ENCODE measurements around the gene APOO. TPM values are rescaled to one million over a fixed set of nuclear protein-coding genes. Genes with fewer than 3 reads are reported as not detected.

Gene APOO
- total RNA-seq, 1 experiment from 2014 or later: 37.4 TPM

GRCh38 chrX:23849241-23849640, 58.5 kb downstream of the APOO start:
- H3K36me3 ChIP-seq (ENCODE audit: insufficient read depth, low read length): no peaks in the 10 kb centered on the region
- H3K27me3 ChIP-seq (ENCODE audit: low read length): no peaks in the 10 kb centered on the region
- DNase-seq: no peak

GRCh38 chrX:23845351-23845817, 62.4 kb downstream of the APOO start:
- DNase-seq: no peak
- H3K4me1 ChIP-seq (ENCODE audit: low read length): peaks cover 9% of the 10 kb centered on the region
- no peaks in the 10 kb centered on the region for H3K79me2 ChIP-seq (ENCODE audit: low read length)
- H3K27me3 ChIP-seq (ENCODE audit: low read length): no peaks in the 10 kb centered on the region
- H3K9me2 ChIP-seq (replicated peaks; ENCODE audit: insufficient read depth, low read length): no peaks in the 10 kb centered on the region
- H3K36me3 ChIP-seq (ENCODE audit: insufficient read depth, low read length): no peaks in the 10 kb centered on the region
- H2AFZ ChIP-seq (ENCODE audit: low read length): no peak overlapping the region
- no peak overlapping the region for H3K27ac ChIP-seq (ENCODE audit: low read length)
- H3K4me2 ChIP-seq (ENCODE audit: low read depth, low read length, poor library complexity, severe bottlenecking): no peak overlapping the region
- no peak overlapping the region for H3K9ac ChIP-seq (ENCODE audit: low read length)
- H4K20me1 ChIP-seq (ENCODE audit: insufficient read depth, low read depth, low read length): no peaks in the 10 kb centered on the region
- no peaks in the 10 kb centered on the region for H3K9me3 ChIP-seq (ENCODE audit: low read length)
- no peak overlapping the region for H3K4me3 ChIP-seq (ENCODE audit: low read length)

More at GRCh38 chrX:23849241-23849640, 58.5 kb downstream of the APOO start:
- no peaks in the 10 kb centered on the region for H4K20me1 ChIP-seq (ENCODE audit: insufficient read depth, low read depth, low read length)
- H2AFZ ChIP-seq (ENCODE audit: low read length): no peak overlapping the region
- H3K9me2 ChIP-seq (replicated peaks; ENCODE audit: insufficient read depth, low read length): no peaks in the 10 kb centered on the region
- H3K27ac ChIP-seq (ENCODE audit: low read length): no peak overlapping the region
- H3K4me3 ChIP-seq (ENCODE audit: low read length): no peak overlapping the region
- no peak overlapping the region for H3K9ac ChIP-seq (ENCODE audit: low read length)
- 0 out of 2 replicates have a peak, but pooled peaks cover 2% of the 10 kb centered on the region for H3K4me1 ChIP-seq (ENCODE audit: low read length)
- no peaks in the 10 kb centered on the region for H3K79me2 ChIP-seq (ENCODE audit: low read length)
- no peak overlapping the region for H3K4me2 ChIP-seq (ENCODE audit: low read depth, low read length, poor library complexity, severe bottlenecking)
- no peaks in the 10 kb centered on the region for H3K9me3 ChIP-seq (ENCODE audit: low read length)

- Histone ChIP-seq H2AFZ (ENCODE audit: low read length) (no peak overlapping the region), H3K4me2 (ENCODE audit: low read depth, low read length, poor library complexity, severe bottlenecking) (no peak overlapping the region), H3K9me2 (replicated peaks; ENCODE audit: insufficient read depth, low read length) (no peaks in the 10 kb centered on the region), H3K9ac (ENCODE audit: low read length) (no peak overlapping the region), H3K27ac (ENCODE audit: low read length) (no peak overlapping the region), H3K79me2 (ENCODE audit: low read length) (no peaks in the 10 kb centered on the region), H3K36me3 (ENCODE audit: insufficient read depth, low read length) (no peaks in the 10 kb centered on the region), H3K27me3 (ENCODE audit: low read length) (no peaks in the 10 kb centered on the region), H3K4me3 (ENCODE audit: low read length) (no peak overlapping the region), H4K20me1 (ENCODE audit: insufficient read depth, low read depth, low read length) (no peaks in the 10 kb centered on the region), H3K9me3 (ENCODE audit: low read length) (no peaks in the 10 kb centered on the region), H3K4me1 (ENCODE audit: low read length) (peaks cover 15% of the 10 kb centered on the region)
- DNase-seq: no peak
Measured at GRCh38 chrX:23844502-23845138, 63.1 kb downstream of the APOO start.

GRCh38 chrX:23841847-23842522, 65.8 kb downstream of the APOO start:
- Histone ChIP-seq H3K27me3 (ENCODE audit: low read length) (no peaks in the 10 kb centered on the region), H3K36me3 (ENCODE audit: insufficient read depth, low read length) (no peaks in the 10 kb centered on the region), H4K20me1 (ENCODE audit: insufficient read depth, low read depth, low read length) (no peaks in the 10 kb centered on the region), H3K4me1 (ENCODE audit: low read length) (peaks cover 27% of the 10 kb centered on the region), H3K9me2 (replicated peaks; ENCODE audit: insufficient read depth, low read length) (no peaks in the 10 kb centered on the region), H3K4me2 (ENCODE audit: low read depth, low read length, poor library complexity, severe bottlenecking) (no peak overlapping the region), H3K9ac (ENCODE audit: low read length) (no peak overlapping the region), H2AFZ (ENCODE audit: low read length) (no peak overlapping the region), H3K4me3 (ENCODE audit: low read length) (no peak overlapping the region), H3K79me2 (ENCODE audit: low read length) (no peaks in the 10 kb centered on the region), H3K27ac (ENCODE audit: low read length) (no peak overlapping the region), H3K9me3 (ENCODE audit: low read length) (no peaks in the 10 kb centered on the region)
- DNase-seq: no peak

- no peaks in the 10 kb centered on the region for H3K9me3 ChIP-seq (ENCODE audit: low read length)
- H3K79me2 ChIP-seq (ENCODE audit: low read length): no peaks in the 10 kb centered on the region
- no peak overlapping the region for H3K4me2 ChIP-seq (ENCODE audit: low read depth, low read length, poor library complexity, severe bottlenecking)
- no peaks in the 10 kb centered on the region for H4K20me1 ChIP-seq (ENCODE audit: insufficient read depth, low read depth, low read length)
- no peaks in the 10 kb centered on the region for H3K27me3 ChIP-seq (ENCODE audit: low read length)
- no peaks in the 10 kb centered on the region for H3K36me3 ChIP-seq (ENCODE audit: insufficient read depth, low read length)
- no peak overlapping the region for H3K4me3 ChIP-seq (ENCODE audit: low read length)
- 0 out of 2 replicates have a peak overlapping the region, but pooled peaks have one; percentile 74 for H3K27ac ChIP-seq (ENCODE audit: low read length)
- H3K4me1 ChIP-seq (ENCODE audit: low read length): peaks cover 27% of the 10 kb centered on the region
- 0 out of 2 replicates have a peak overlapping the region, but pooled peaks have one; percentile 56 for H2AFZ ChIP-seq (ENCODE audit: low read length)
- DNase-seq: no peak
- H3K9me2 ChIP-seq (replicated peaks; ENCODE audit: insufficient read depth, low read length): no peaks in the 10 kb centered on the region
- no peak overlapping the region for H3K9ac ChIP-seq (ENCODE audit: low read length)
Measured at GRCh38 chrX:23840674-23841073, 67.1 kb downstream of the APOO start.

GRCh38 chrX:23838953-23839352, 68.8 kb downstream of the APOO start:
- H2AFZ ChIP-seq (ENCODE audit: low read length): no peak overlapping the region
- peak overlapping the region; percentile 49 for H3K4me2 ChIP-seq (ENCODE audit: low read depth, low read length, poor library complexity, severe bottlenecking)
- peak overlapping the region; percentile 74 for H3K27ac ChIP-seq (ENCODE audit: low read length)
- no peaks in the 10 kb centered on the region for H3K9me3 ChIP-seq (ENCODE audit: low read length)
- H3K9ac ChIP-seq (ENCODE audit: low read length): peak overlapping the region; percentile 48
- DNase-seq: peak; percentile 60
- no peaks in the 10 kb centered on the region for H3K27me3 ChIP-seq (ENCODE audit: low read length)
- H3K36me3 ChIP-seq (ENCODE audit: insufficient read depth, low read length): no peaks in the 10 kb centered on the region
- no peaks in the 10 kb centered on the region for H3K79me2 ChIP-seq (ENCODE audit: low read length)
- no peaks in the 10 kb centered on the region for H3K9me2 ChIP-seq (replicated peaks; ENCODE audit: insufficient read depth, low read length)
- peaks cover 24% of the 10 kb centered on the region for H3K4me1 ChIP-seq (ENCODE audit: low read length)
- H3K4me3 ChIP-seq (ENCODE audit: low read length): 0 out of 2 replicates have a peak overlapping the region, but pooled peaks have one; percentile 10
- H4K20me1 ChIP-seq (ENCODE audit: insufficient read depth, low read depth, low read length): no peaks in the 10 kb centered on the region

- DNase-seq: no peak
- H3K4me1 ChIP-seq (ENCODE audit: low read length): no peaks in the 10 kb centered on the region
- H3K27ac ChIP-seq (ENCODE audit: low read length): no peak overlapping the region
- H3K4me3 ChIP-seq (ENCODE audit: low read length): no peak overlapping the region
- H3K9me2 ChIP-seq (replicated peaks; ENCODE audit: insufficient read depth, low read length): no peaks in the 10 kb centered on the region
- H3K36me3 ChIP-seq (ENCODE audit: insufficient read depth, low read length): no peaks in the 10 kb centered on the region
- H3K4me2 ChIP-seq (ENCODE audit: low read depth, low read length, poor library complexity, severe bottlenecking): no peak overlapping the region
- no peak overlapping the region for H3K9ac ChIP-seq (ENCODE audit: low read length)
- H2AFZ ChIP-seq (ENCODE audit: low read length): no peak overlapping the region
- no peaks in the 10 kb centered on the region for H3K27me3 ChIP-seq (ENCODE audit: low read length)
- no peaks in the 10 kb centered on the region for H3K9me3 ChIP-seq (ENCODE audit: low read length)
- H4K20me1 ChIP-seq (ENCODE audit: insufficient read depth, low read depth, low read length): no peaks in the 10 kb centered on the region
- H3K79me2 ChIP-seq (ENCODE audit: low read length): no peaks in the 10 kb centered on the region
Measured at GRCh38 chrX:23832721-23833120, 75.0 kb downstream of the APOO start.

GRCh38 chrX:23828881-23829280, 78.9 kb downstream of the APOO start:
- no peaks in the 10 kb centered on the region for H3K79me2 ChIP-seq (ENCODE audit: low read length)
- H2AFZ ChIP-seq (ENCODE audit: low read length): no peak overlapping the region
- no peak overlapping the region for H3K27ac ChIP-seq (ENCODE audit: low read length)
- no peaks in the 10 kb centered on the region for H3K27me3 ChIP-seq (ENCODE audit: low read length)
- DNase-seq: no peak
- H4K20me1 ChIP-seq (ENCODE audit: insufficient read depth, low read depth, low read length): no peaks in the 10 kb centered on the region
- no peak overlapping the region for H3K4me3 ChIP-seq (ENCODE audit: low read length)
- no peaks in the 10 kb centered on the region for H3K36me3 ChIP-seq (ENCODE audit: insufficient read depth, low read length)
- H3K9me3 ChIP-seq (ENCODE audit: low read length): no peaks in the 10 kb centered on the region
- no peaks in the 10 kb centered on the region for H3K9me2 ChIP-seq (replicated peaks; ENCODE audit: insufficient read depth, low read length)
- no peak overlapping the region for H3K9ac ChIP-seq (ENCODE audit: low read length)
- no peak overlapping the region for H3K4me2 ChIP-seq (ENCODE audit: low read depth, low read length, poor library complexity, severe bottlenecking)
- H3K4me1 ChIP-seq (ENCODE audit: low read length): no peaks in the 10 kb centered on the region
